ENCODE measurements around the gene PRSS48.
"Not testable (repeated sequence)": the region's sequence is repeated elsewhere in the genome, so short reads cannot be mapped to it uniquely, and the experiment has no call there.

PRSS48 gene

GRCh38 chr4:151321586-151321985, 44.6 kb downstream of the PRSS48 start:
- no peak for DNase-seq

DNA sequence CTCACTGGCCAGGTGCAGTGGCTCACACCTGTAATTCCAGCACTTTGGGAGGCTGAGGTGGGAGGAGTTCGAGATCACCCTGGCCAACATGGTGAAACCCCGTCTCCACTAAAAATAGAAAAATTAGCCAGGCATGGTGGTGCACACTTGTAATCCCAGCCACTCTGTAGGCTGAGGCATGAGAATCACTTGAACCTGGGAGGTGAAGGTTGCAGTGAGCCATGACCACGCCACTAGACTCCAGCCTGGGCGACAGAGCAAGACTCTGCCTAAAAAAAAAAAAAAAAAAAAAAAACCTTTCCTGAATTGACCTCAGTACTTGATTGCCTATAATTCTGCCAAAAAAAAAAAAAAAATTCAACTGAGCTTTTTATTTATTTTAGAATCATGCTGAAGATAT, 45.2 kb downstream of the PRSS48 start:
- DNase-seq = not testable (repeated sequence)

GRCh38 chr4:151322570-151322969, 45.6 kb downstream of the PRSS48 start:
- DNase-seq = no peak

- DNase-seq = no peak
These were observed 46.7 kb downstream of the PRSS48 start for GRCh38 chr4:151323667-151324066.

DNA sequence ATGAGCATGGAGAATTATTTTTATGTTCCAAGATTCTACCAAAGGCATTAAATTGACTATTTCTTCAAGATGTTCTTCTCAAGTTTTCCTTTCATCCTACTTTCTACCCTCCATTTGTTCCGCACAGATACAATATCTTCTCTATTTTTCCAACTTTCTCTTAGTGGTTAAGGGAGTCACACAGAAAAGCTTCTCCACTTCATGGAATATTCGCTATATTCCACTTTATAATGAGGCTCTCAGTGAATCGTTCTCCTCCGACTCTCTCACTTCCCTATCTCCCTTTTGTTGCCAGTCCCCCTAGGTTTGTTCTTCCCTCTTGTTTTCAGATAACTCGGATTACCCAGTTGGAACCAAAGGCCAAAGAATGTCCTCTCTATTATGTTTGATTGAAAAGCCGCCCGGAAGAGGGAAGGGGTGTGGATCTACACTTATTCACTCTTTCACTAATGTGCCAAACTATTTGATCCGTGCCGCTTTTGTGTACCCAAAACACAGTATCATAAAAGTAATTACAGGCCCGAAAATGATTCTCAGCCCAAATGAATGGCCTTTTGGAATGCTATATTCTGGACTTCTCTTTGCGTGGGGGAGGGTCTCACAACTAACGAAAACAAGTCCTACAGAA, 47.3 kb downstream of the PRSS48 start:
- DNase-seq = no peak

DNA sequence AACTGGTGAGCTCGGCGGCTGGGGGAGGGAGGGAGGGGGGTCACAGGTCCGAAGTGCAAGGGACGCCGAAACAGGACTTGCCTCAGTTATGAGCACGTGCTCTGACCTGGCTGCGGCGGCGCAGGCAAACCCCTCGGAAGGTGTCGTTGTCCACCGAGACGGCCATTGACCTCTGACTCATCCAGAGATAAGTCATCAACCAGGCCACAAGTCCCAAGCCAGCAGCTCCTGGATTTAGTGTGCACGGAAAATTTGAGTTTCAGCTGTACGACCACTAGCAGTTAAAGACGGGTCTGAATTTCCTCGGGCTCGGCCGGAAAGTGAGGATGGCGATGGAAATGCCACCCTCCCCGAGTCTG, 47.8 kb downstream of the PRSS48 start:
- peak in 1 of 2 experiments; percentile 4 for DNase-seq

- DNase-seq = peak in 1 of 2 experiments; percentile 11
These were observed 48.4 kb downstream of the PRSS48 start, which contains the start of gene SH3D19 for GRCh38 chr4:151325111-151325948. Gene SH3D19, minus strand, starts transcription at chr4:151325605. Its CDS starts 253 bp downstream, at chr4:151325352.

GRCh38 chr4:151325949-151326246, 48.9 kb downstream of the PRSS48 start:
- no peak for DNase-seq

DNA sequence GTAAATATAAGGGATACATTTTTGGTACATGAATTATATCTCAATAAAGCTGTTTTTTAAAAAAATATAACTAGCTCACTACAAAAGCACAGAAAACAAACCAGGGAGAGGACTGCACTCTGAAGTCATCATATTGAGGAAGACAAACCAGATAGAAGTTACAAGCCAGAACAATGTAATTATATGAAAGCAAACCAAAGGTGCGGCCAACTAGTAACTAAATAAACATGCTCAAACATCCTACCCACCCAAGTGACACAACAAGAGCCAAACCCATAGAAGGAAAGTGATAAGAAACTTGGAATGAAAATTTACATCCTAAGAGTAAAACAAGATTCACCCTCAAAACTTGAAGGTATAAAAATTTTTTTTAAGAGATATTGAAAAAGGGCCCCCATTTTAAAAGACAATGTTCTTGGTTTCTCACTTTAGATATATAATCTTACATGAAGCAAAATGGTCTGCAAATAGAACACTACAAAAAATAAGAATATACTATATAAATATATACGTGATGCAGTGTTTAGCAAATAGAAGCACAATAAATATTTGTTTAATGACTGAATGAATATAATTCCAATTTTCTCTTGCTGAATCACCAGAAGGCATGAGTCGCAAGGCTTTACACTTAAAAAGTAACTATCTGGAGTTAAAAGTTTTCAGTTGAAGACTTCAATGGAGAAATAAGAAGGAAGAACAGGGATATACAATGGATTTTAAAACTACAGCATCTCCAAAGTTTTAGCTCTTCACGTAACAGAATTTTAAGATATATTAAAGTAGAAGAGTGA, 52.5 kb downstream of the PRSS48 start:
- no peak for DNase-seq

DNA sequence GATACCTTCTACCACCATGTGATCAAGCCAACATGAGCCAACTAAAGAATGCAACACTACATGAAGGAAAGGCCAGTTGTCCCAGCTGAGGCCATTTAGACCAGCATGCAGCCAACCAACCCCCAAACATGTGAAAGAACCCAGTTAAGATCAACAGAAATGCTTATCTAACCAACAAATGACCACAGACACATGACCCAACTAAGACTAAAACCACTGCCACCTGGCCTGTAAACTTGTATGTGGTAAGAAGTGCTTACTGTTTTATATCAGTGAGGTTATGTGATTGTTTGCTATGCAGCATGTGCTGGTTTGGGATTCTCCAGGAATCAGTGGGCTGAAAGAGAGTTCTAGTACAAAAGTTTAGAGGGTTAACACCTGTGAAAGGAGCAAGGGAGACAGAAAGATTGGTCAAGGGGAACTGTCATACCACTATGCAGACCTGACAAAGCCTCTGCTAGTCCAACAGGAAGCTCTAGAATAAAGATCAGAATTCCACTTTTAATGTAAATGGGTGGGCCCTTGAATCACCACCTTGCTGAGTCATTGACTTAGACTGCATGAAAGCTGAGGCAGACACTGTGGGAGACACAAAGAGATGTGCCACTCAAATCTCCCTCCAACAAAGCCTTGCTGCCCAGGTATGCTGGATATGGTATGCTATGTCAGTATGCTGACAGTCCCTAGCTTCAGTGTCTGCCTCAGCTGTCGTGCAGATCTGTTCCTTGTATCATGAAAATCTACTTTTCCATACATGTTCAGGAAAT, 54.5 kb downstream of the PRSS48 start:
- no peak for DNase-seq

GRCh38 chr4:151339467-151339866, 62.5 kb downstream of the PRSS48 start:
- DNase-seq = no peak

DNA sequence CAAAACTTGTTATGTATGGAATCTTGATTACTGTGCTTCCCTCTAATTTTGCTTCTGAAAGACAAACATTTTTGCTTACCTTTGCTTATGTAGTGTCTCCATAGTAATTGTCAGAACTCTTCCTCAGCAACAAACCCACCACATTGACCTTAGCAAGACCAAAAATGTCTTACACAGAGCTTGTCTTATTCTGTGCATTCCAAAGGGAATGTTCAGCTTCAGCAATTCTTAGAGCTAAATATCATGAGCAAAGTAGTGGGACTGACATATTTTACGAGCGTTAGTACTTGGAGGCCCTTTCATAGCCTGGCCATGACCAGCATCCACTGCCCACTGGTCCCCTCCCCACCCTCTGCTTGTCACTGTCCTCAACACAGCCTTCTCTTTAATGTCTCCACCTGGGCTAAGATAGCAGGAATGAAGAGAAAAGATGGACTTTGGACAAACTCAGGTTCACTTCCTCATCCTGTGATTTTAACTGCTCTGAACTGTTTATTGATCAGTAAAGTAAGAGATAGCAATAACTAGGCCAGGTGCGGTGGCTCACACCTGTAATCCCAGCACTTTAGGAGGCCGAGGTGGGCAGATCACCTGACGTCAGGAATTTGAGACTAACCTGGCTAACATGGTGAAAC, 63.9 kb downstream of the PRSS48 start:
- no peak for DNase-seq

Measured in SHP77 (cell line).